IMR-90 (cell line): Measurements from ENCODE around the gene MECR. TPM values are rescaled to one million over a fixed set of nuclear protein-coding genes. Genes with fewer than 3 reads are reported as not detected.
A peak's percentile ranks its signal among the peaks of the same experiment; 100 is the strongest.

Source experiments
- ATAC-seq: fragments of 200-7000 bp; cut with Tn5 transposase; 2 replicates; pipeline ENCODE4 v1.9.1; 2020; ENCODE audit warnings: low read depth, mild to moderate bottlenecking, moderate library complexity
- BruUV-seq: library from RNA; stranded (reverse); fragments of 400-500 nt; replicated peaks from 2 replicates; lab custom pipeline; 2021; lab: Mats Ljungman, UMichigan
- CTCF ChIA-PET: fragments of 300-600 bp; formaldehyde crosslinking; extraction: SDS; loops from one replicate; lab custom pipeline; 2021; ENCODE audit warnings: antibody characterized with exemption; lab: Yijun Ruan, JAX
- POLR2A ChIA-PET: fragments of 300-600 bp; sonication (Branson Sonifier 250); formaldehyde crosslinking; loops from one replicate; lab custom pipeline; 2022; ENCODE audit warnings: antibody characterized with exemption; ENCODE audit not compliant: unreplicated experiment; lab: Charles Lee
- DNase-seq: peaks from one replicate; pipeline ENCODE4 v3.0.0; 2013
- H2AFZ ChIP-seq: replicated peaks from 2 replicates; pipeline ENCODE3; 2013; ENCODE audit warnings: low read length, mild to moderate bottlenecking; ENCODE audit not compliant: poor library complexity
- H2AK5ac ChIP-seq: 2 replicates; pipeline ENCODE4 v1.6.1; 2013; ENCODE audit warnings: low read depth, low read length, inconsistent platforms
- H2AK9ac ChIP-seq: replicated peaks from 2 replicates; pipeline ENCODE3; 2013; ENCODE audit warnings: mild to moderate bottlenecking, low read depth, low read length, moderate library complexity; ENCODE audit not compliant: poor library complexity
- H2BK120ac ChIP-seq: 2 replicates; pipeline ENCODE4 v1.6.1; 2013; ENCODE audit warnings: low read depth, low read length, inconsistent platforms
- H2BK15ac ChIP-seq: 3 replicates; pipeline ENCODE4 v1.6.1; 2013; ENCODE audit warnings: low read depth, low read length, inconsistent platforms
- H2BK20ac ChIP-seq: 2 replicates; pipeline ENCODE4 v1.6.1; 2013; ENCODE audit warnings: low read depth, mild to moderate bottlenecking, inconsistent platforms, low read length, moderate library complexity
- H2BK5ac ChIP-seq: 2 replicates; pipeline ENCODE4 v1.6.1; 2013; ENCODE audit warnings: mild to moderate bottlenecking, low read depth, low read length, inconsistent platforms; ENCODE audit not compliant: poor library complexity, severe bottlenecking
- H3K14ac ChIP-seq: replicated peaks from 2 replicates; pipeline ENCODE4 v1.6.1; 2013; ENCODE audit warnings: low read depth, low read length, inconsistent platforms
- H3K18ac ChIP-seq: 2 replicates; pipeline ENCODE4 v1.6.1; 2013; ENCODE audit warnings: low read depth, low read length, control low read depth
- H3K23ac ChIP-seq: 2 replicates; pipeline ENCODE4 v1.6.1; 2013; ENCODE audit warnings: low read depth, low read length, inconsistent platforms
- H3K27ac ChIP-seq: 2 replicates; pipeline ENCODE4 v1.5.1; 2013; ENCODE audit warnings: mild to moderate bottlenecking, control low read depth, low read length; ENCODE audit not compliant: insufficient read depth
- H3K27me3 ChIP-seq: 2 replicates; pipeline ENCODE4 v1.6.1; 2013; ENCODE audit warnings: low read length; ENCODE audit not compliant: control insufficient read depth, insufficient read depth
- H3K36me3 ChIP-seq: 2 replicates; pipeline ENCODE4 v1.6.1; 2013; ENCODE audit warnings: low read length, mixed read lengths; ENCODE audit not compliant: control insufficient read depth, insufficient read depth
- H3K4ac ChIP-seq: 2 replicates; pipeline ENCODE4 v1.6.1; 2013; ENCODE audit warnings: low read depth, low read length, inconsistent platforms
- H3K4me1 ChIP-seq: 2 replicates; pipeline ENCODE4 v1.6.1; 2013; ENCODE audit warnings: low read length, mixed read lengths; ENCODE audit not compliant: control insufficient read depth, insufficient read depth
- H3K4me2 ChIP-seq: 2 replicates; pipeline ENCODE4 v1.6.1; 2013; ENCODE audit warnings: low read depth, mild to moderate bottlenecking, control low read depth, low read length, moderate library complexity
- H3K4me3 ChIP-seq: 2 replicates; pipeline ENCODE4 v1.5.1; 2013; ENCODE audit warnings: low read depth, mild to moderate bottlenecking, control low read depth, low read length, moderate library complexity; ENCODE audit not compliant: insufficient read depth
- H3K56ac ChIP-seq: 2 replicates; pipeline ENCODE4 v1.6.1; 2013; ENCODE audit warnings: low read length, inconsistent platforms; ENCODE audit not compliant: insufficient read depth; ENCODE audit errors: extremely low read depth
- H3K79me1 ChIP-seq, 2 experiments: 2 replicates each; pipeline ENCODE4 v1.6.1; 2013; ENCODE audit warnings: low read length in 2 of 2, inconsistent platforms in 1 of 2, low read depth in 1 of 2
- H3K9ac ChIP-seq: 2 replicates; pipeline ENCODE4 v1.6.1; 2013; ENCODE audit warnings: low read depth, low read length, control low read depth
- H3K9me1 ChIP-seq: 2 replicates; pipeline ENCODE4 v1.6.1; 2013; ENCODE audit warnings: low read length, inconsistent platforms; ENCODE audit not compliant: insufficient read depth
- H3K9me3 ChIP-seq: 2 replicates; pipeline ENCODE4 v1.6.1; 2013; ENCODE audit warnings: low read length; ENCODE audit not compliant: control insufficient read depth, insufficient read depth
- H4K20me1 ChIP-seq: 2 replicates; pipeline ENCODE4 v1.6.1; 2013; ENCODE audit warnings: low read length, inconsistent platforms; ENCODE audit not compliant: insufficient read depth
- H4K5ac ChIP-seq: 2 replicates; pipeline ENCODE4 v1.6.1; 2013; ENCODE audit warnings: mild to moderate bottlenecking, low read depth, low read length, control low read depth
- H4K8ac ChIP-seq, 2 experiments: 2 replicates each; pipeline ENCODE4 v1.6.1; 2013; ENCODE audit warnings: low read depth in 2 of 2, low read length in 2 of 2, control low read depth in 1 of 2, inconsistent platforms in 1 of 2
- H4K91ac ChIP-seq: 2 replicates; pipeline ENCODE4 v1.6.1; 2013; ENCODE audit warnings: low read depth, low read length, inconsistent platforms; ENCODE audit not compliant: insufficient read depth
- CEBPB ChIP-seq: IDR thresholded peaks from 2 replicates; pipeline ENCODE4 v1.6.1; 2012; ENCODE audit warnings: low read depth, low read length, improper control_type of control experiment
- CHD1 ChIP-seq: IDR thresholded peaks from 2 replicates; pipeline ENCODE4 v1.6.1; 2012; ENCODE audit warnings: low read depth, low read length, improper control_type of control experiment
- CTCF ChIP-seq: conservative IDR thresholded peaks from 2 replicates; pipeline ENCODE4 v1.5.1; 2012; ENCODE audit warnings: mild to moderate bottlenecking, low read depth, low read length, improper control_type of control experiment
- FOS ChIP-seq: fragments of 150-350 bp; IDR thresholded peaks from 2 replicates; pipeline ENCODE4 v1.6.1; 2016; ENCODE audit warnings: low read depth, low read length
- MAFK ChIP-seq: IDR thresholded peaks from 2 replicates; pipeline ENCODE4 v1.6.1; 2012; ENCODE audit warnings: low read depth, low read length, improper control_type of control experiment
- MAZ ChIP-seq: IDR thresholded peaks from 2 replicates; pipeline ENCODE4 v1.6.1; 2012; ENCODE audit warnings: low read depth, mild to moderate bottlenecking, low read length, improper control_type of control experiment, moderate library complexity, borderline replicate concordance
- MXI1 ChIP-seq: IDR thresholded peaks from 2 replicates; pipeline ENCODE4 v1.6.1; 2012; ENCODE audit warnings: low read depth, mild to moderate bottlenecking, low read length, moderate library complexity, borderline replicate concordance
- NFE2L2 ChIP-seq: fragments of 150-350 bp; IDR thresholded peaks from 2 replicates; pipeline ENCODE4 v1.6.1; 2016; ENCODE audit warnings: low read depth, mild to moderate bottlenecking, low read length
- POLR2A ChIP-seq: IDR thresholded peaks from 2 replicates; pipeline ENCODE4 v1.6.1; 2012; ENCODE audit warnings: mild to moderate bottlenecking, low read depth, low read length
- RAD21 ChIP-seq: IDR thresholded peaks from 2 replicates; pipeline ENCODE4 v1.6.1; 2012; ENCODE audit warnings: low read length, improper control_type of control experiment
- RFX5 ChIP-seq: IDR thresholded peaks from 2 replicates; pipeline ENCODE4 v1.8.0; 2012; ENCODE audit warnings: low read depth, mild to moderate bottlenecking, low read length, moderate library complexity
- SMC3 ChIP-seq: fragments of 150-350 bp; IDR thresholded peaks from 2 replicates; pipeline ENCODE4 v1.6.1; 2016; ENCODE audit warnings: low read depth, mild to moderate bottlenecking, antibody characterized with exemption, low read length, moderate library complexity
- WGBS, 2 experiments: methylation state at CpG; one replicate each; pipeline versions ENCODE4 v1.1.5 to v1.1.7; 2013; ENCODE audit warnings: missing lambda C conversion rate in 2 of 2; ENCODE audit not compliant: insufficient read length in 1 of 2; ENCODE audit errors: extremely low coverage in 2 of 2; 5-methylcytosine and 5-hydroxymethylcytosine counted together
- dilution Hi-C: fragments of 300-500 bp; cut with HindIII; formaldehyde crosslinking; loops from one replicate; pipeline ENCODE4 v1.14.3; 2018; ENCODE audit warnings: low sequenced_read_pairs; ENCODE audit not compliant: unreplicated experiment
- in situ Hi-C: fragments of 300-500 bp; cut with MboI; formaldehyde crosslinking; loops from 3 replicates; pipeline ENCODE4 v1.14.3; 2019; ENCODE audit warnings: low sequenced_read_pairs, inconsistent platforms, mixed read lengths
- intact Hi-C: fragments of 100-400 bp; cut with micrococcal nuclease; formaldehyde crosslinking; loops from 2 replicates; pipeline ENCODE4 v1.10.0; 2022
- polyA plus RNA-seq, 3 experiments: library from polyadenylated mRNA; depleted of rRNA; stranded (reverse); fragments of >200 nt; gene quantifications; 2 replicates each; pipeline ENCODE4 v1.2.3, GENCODE V29; 2012; ENCODE audit warnings: low replicate concordance in 1 of 3
- total RNA-seq: library from RNA; depleted of rRNA; stranded (reverse); fragments of >200 nt; gene quantifications from 2 replicates; pipeline ENCODE4 v1.2.3, GENCODE V29; 2012
- TF ChIP-seq, protein P1 (sequence below): fragments of 150-350 bp; IDR thresholded peaks from 2 replicates; pipeline ENCODE4 v1.6.1; 2017; ENCODE audit warnings: mild to moderate bottlenecking, antibody characterized with exemption, low read length, low read depth

MECR gene
- total and polyA plus RNA-seq, 2 of the 4 experiments (the other 2 are of a cell fraction), result 20.3 to 24.8 TPM

GRCh38 chr1:29269382-29269781 is 38.6 kb upstream of the MECR start:
- no peak overlapping the region for H3K4ac ChIP-seq
- H2BK5ac ChIP-seq, result no peak overlapping the region
- no peaks in the 10 kb centered on the region for H3K36me3 ChIP-seq
- H3K4me3 ChIP-seq, result no peak overlapping the region
- peak overlapping the region; percentile 18 for H2AFZ ChIP-seq
- H4K8ac ChIP-seq, result no peak overlapping the region
- intact Hi-C loops (no loop called here), dilution Hi-C loops (no loop called here), in situ Hi-C loops (no loop called here)
- H2BK15ac ChIP-seq, result no peak overlapping the region
- no peak overlapping the region for H2BK20ac ChIP-seq
- H4K20me1 ChIP-seq, result no peaks in the 10 kb centered on the region; the same call in 1 of the 2 replicates
- no peak overlapping the region for H3K18ac ChIP-seq
- TF ChIP-seq CTCF (no peak), RAD21 (no peak), SMC3 (no peak), MAZ (no peak), NFE2L2 (no peak), CHD1 (no peak), MAFK (no peak), RFX5 (no peak), CEBPB (no peak), FOS (no peak), MXI1 (no peak), POLR2A (no peak)
- TF ChIP-seq, protein P1, sequence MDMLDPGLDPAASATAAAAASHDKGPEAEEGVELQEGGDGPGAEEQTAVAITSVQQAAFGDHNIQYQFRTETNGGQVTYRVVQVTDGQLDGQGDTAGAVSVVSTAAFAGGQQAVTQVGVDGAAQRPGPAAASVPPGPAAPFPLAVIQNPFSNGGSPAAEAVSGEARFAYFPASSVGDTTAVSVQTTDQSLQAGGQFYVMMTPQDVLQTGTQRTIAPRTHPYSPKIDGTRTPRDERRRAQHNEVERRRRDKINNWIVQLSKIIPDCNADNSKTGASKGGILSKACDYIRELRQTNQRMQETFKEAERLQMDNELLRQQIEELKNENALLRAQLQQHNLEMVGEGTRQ, result no peak
- no peak for ATAC-seq
- H3K23ac ChIP-seq, result no peak overlapping the region
- no peaks in the 10 kb centered on the region for H3K9me3 ChIP-seq
- H3K79me1 ChIP-seq, result no peaks in the 10 kb centered on the region
- no peak overlapping the region for H4K91ac ChIP-seq
- WGBS, 2 experiments, result 43% methylated on average over 1 of the region's 8 CpGs; no CpG with 5 or more reads in 1 of the 2 experiments
- H2AK5ac ChIP-seq, result no peak overlapping the region
- no peak overlapping the region for H3K9ac ChIP-seq
- no peak for DNase-seq
- no TSS peak for BruUV-seq
- no peak overlapping the region for H2AK9ac ChIP-seq
- no peak overlapping the region for H2BK120ac ChIP-seq
- H3K4me2 ChIP-seq, result no peak overlapping the region
- H3K27me3 ChIP-seq, result no peaks in the 10 kb centered on the region
- POLR2A ChIA-PET, result interaction anchor here (0.7 kb wide), 1 partner anchor 12 kb away, joined by 12 read pairs; no protein-coding TSS in a partner anchor
- H4K5ac ChIP-seq, result no peak overlapping the region
- H3K9me1 ChIP-seq, result no peaks in the 10 kb centered on the region; the same call in 1 of the 2 replicates
- H3K56ac ChIP-seq, result no peak overlapping the region
- H3K27ac ChIP-seq, result no peak overlapping the region
- no peak overlapping the region for H3K14ac ChIP-seq
- H3K4me1 ChIP-seq, result peaks cover 10% of the 10 kb centered on the region; the same call in 1 of the 2 replicates
- CTCF ChIA-PET, result no interaction called here
